HepG2 (cell line): ENCODE measurements around the gene TIMM13. TPM values are rescaled to one million over a fixed set of nuclear protein-coding genes. Genes with fewer than 3 reads are reported as not detected.

ENCODE experiments used
- ATF7-NPFF ChIP-seq: sonication (generic); formaldehyde crosslinking; IDR thresholded peaks from 2 replicates; pipeline ENCODE4 v1.8.1; 2023; ENCODE audit warnings: mild to moderate bottlenecking, low read depth, missing genetic modification reagents, moderate library complexity
- CHD4 ChIP-seq: fragments of 200-600 bp; sonication (generic); IDR thresholded peaks from 2 replicates; pipeline ENCODE4 v1.7.0; 2017; ENCODE audit warnings: mild to moderate bottlenecking, low read length, borderline replicate concordance
- CREB1 ChIP-seq, 2 experiments: fragments of 450-650 bp in 1 of 2; IDR thresholded peaks; 2 replicates each; pipeline ENCODE4 v1.6.1; 2016 to 2017; ENCODE audit warnings: control low read depth in 1 of 2, mild to moderate bottlenecking in 1 of 2, missing compliant biosample characterization in 1 of 2, missing genetic modification characterization in 1 of 2
- FOXK1 ChIP-seq: sonication (generic); formaldehyde crosslinking; IDR thresholded peaks from 2 replicates; pipeline ENCODE4 v1.4.0; 2020; ENCODE audit warnings: low read depth, missing genetic modification reagents, borderline replicate concordance
- GTF3A ChIP-seq: sonication (generic); formaldehyde crosslinking; conservative IDR thresholded peaks from 2 replicates; pipeline ENCODE4 v1.4.0; 2020; ENCODE audit warnings: mild to moderate bottlenecking, missing genetic modification reagents
- LCORL ChIP-seq, 2 experiments: fragments of 450-650 bp in 1 of 2; sonication (generic) in 1 of 2; formaldehyde crosslinking in 1 of 2; IDR thresholded peaks; 2 replicates each; pipeline versions ENCODE4 v1.5.0 to v1.6.1; 2017 to 2020; ENCODE audit warnings: antibody characterized with exemption in 1 of 2, missing genetic modification reagents in 1 of 2
- PLRG1 ChIP-seq: fragments of 450-650 bp; conservative IDR thresholded peaks from 2 replicates; pipeline ENCODE4 v1.6.1; 2016
- SALL1 ChIP-seq: sonication (generic); formaldehyde crosslinking; IDR thresholded peaks from 2 replicates; pipeline ENCODE4 v1.8.0; 2022; ENCODE audit warnings: mild to moderate bottlenecking, missing genetic modification reagents
- SP5 ChIP-seq: IDR thresholded peaks from 2 replicates; pipeline ENCODE4 v1.6.1; 2016; ENCODE audit warnings: low read depth, borderline replicate concordance
- ZNF451 ChIP-seq: sonication (generic); formaldehyde crosslinking; IDR thresholded peaks from 2 replicates; pipeline ENCODE4 v1.5.0; 2020; ENCODE audit warnings: mild to moderate bottlenecking, missing genetic modification reagents
- ZNF547 ChIP-seq: sonication (generic); formaldehyde crosslinking; IDR thresholded peaks from 2 replicates; pipeline ENCODE4 v1.5.1; 2020; ENCODE audit warnings: mild to moderate bottlenecking, missing genetic modification reagents
- ZNF605 ChIP-seq: sonication (generic); formaldehyde crosslinking; IDR thresholded peaks from 2 replicates; pipeline ENCODE4 v1.8.0; 2022; ENCODE audit warnings: mild to moderate bottlenecking, missing genetic modification reagents
- ZNF75D ChIP-seq: sonication (generic); formaldehyde crosslinking; IDR thresholded peaks from 2 replicates; pipeline ENCODE4 v1.8.1; 2023; ENCODE audit warnings: missing genetic modification reagents, mild to moderate bottlenecking, borderline replicate concordance
- polyA plus RNA-seq, 8 experiments: library from polyadenylated mRNA; depleted of rRNA in 3 of 8; stranded (reverse) in 7 of 8; unstranded in 1 of 8; fragments of >200 nt; fragmentation: Illumina TruSeq in 4 of 8; extraction: Trizol in 4 of 8; gene quantifications; 2 replicates each; pipeline versions ENCODE4 v1.2.1 to v1.2.3, GENCODE V29; 2011 to 2016; ENCODE audit warnings: low read depth in 4 of 8, missing spikeins in 1 of 8, mixed read lengths in 1 of 8; ENCODE audit not compliant: insufficient read depth in 1 of 8
- total RNA-seq, 5 experiments: library from RNA; depleted of rRNA; stranded (reverse); fragments of >200 nt; fragmentation: Illumina TruSeq; extraction: Trizol; gene quantifications; 2 replicates each; pipeline ENCODE4 v1.2.3, GENCODE V29; 2016; ENCODE audit warnings: low read depth in 1 of 5
- TF ChIP-seq, protein P1 (sequence below): sonication (generic); formaldehyde crosslinking; IDR thresholded peaks from 2 replicates; pipeline ENCODE4 v1.9.0; 2021; ENCODE audit warnings: missing genetic modification reagents, mild to moderate bottlenecking, borderline replicate concordance
- TF ChIP-seq, protein P2 (sequence below): sonication (generic); formaldehyde crosslinking; IDR thresholded peaks from 2 replicates; pipeline ENCODE4 v1.8.0; 2022; ENCODE audit warnings: low read depth, missing genetic modification reagents
- TF ChIP-seq, protein P3 (sequence below): sonication (generic); formaldehyde crosslinking; IDR thresholded peaks from 2 replicates; pipeline ENCODE4 v1.9.0; 2021; ENCODE audit warnings: missing genetic modification reagents, borderline replicate concordance
- TF ChIP-seq, protein P4 (sequence below): sonication (generic); formaldehyde crosslinking; IDR thresholded peaks from 2 replicates; pipeline ENCODE4 v1.5.0; 2020; ENCODE audit warnings: missing genetic modification reagents
- TF ChIP-seq, protein P5 (sequence below): sonication (generic); formaldehyde crosslinking; IDR thresholded peaks from 2 replicates; pipeline ENCODE4 v1.9.0; 2021; ENCODE audit warnings: missing genetic modification reagents, borderline replicate concordance

Gene TIMM13
- total and polyA plus RNA-seq, 2 of the 13 experiments (the other 11 are each of a cell fraction or from before 2014, with no cell fraction given): 48.4 to 108 TPM

DNA sequence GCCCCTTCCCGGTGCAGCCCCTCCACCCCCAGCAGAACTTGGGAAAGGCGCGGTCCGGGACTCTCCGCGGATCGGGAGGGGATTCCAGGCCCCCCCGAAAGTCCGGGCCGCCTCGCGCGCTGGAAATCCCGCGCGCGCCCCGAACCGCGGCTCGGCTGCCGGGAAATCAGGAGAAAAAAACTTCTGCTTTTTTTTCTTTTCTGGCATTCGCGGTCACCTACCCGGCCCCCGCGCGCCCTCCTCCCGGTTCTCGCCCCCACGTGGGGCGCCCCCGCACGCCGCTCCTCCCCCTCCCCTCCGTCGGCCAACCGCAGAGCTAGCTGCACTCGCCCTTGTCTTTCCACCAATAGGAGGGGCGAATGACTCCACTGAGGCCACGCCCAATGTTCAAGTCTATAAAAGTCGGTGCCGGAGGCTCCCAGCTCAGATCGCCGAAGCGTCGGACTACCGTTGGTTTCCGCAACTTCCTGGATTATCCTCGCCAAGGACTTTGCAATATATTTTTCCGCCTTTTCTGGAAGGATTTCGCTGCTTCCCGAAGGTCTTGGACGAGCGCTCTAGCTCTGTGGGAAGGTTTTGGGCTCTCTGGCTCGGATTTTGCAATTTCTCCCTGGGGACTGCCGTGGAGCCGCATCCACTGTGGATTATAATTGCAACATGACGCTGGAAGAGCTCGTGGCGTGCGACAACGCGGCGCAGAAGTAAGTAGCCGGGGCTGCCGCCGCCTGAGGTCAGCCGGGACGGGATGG is 48.5 kb upstream of the TIMM13 start, which contains the start of gene GADD45B (continued):
- TF ChIP-seq, protein P1, sequence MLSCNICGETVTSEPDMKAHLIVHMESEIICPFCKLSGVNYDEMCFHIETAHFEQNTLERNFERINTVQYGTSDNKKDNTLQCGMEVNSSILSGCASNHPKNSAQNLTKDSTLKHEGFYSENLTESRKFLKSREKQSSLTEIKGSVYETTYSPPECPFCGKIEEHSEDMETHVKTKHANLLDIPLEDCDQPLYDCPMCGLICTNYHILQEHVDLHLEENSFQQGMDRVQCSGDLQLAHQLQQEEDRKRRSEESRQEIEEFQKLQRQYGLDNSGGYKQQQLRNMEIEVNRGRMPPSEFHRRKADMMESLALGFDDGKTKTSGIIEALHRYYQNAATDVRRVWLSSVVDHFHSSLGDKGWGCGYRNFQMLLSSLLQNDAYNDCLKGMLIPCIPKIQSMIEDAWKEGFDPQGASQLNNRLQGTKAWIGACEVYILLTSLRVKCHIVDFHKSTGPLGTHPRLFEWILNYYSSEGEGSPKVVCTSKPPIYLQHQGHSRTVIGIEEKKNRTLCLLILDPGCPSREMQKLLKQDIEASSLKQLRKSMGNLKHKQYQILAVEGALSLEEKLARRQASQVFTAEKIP (CRISPR knock-in tag): no peak
- TF ChIP-seq ZNF75D (CRISPR knock-in tag) (no peak), LCORL (IDR thresholded peaks at IDR 0.05) (no peak), LCORL (CRISPR knock-in tag; IDR thresholded peaks at IDR 0.05) (peak; percentile 26; the same call in 1 of the 2 replicates), ZNF605 (CRISPR knock-in tag) (peak; percentile 87), FOXK1 (CRISPR knock-in tag) (peak; percentile 76; the same call in 1 of the 2 replicates), PLRG1 (no peak), CHD4 (peak; percentile 52; the same call in 1 of the 2 replicates), SALL1 (CRISPR knock-in tag) (peak; percentile 75), CREB1 (IDR thresholded peaks at IDR 0.05) (peak; percentile 66), CREB1 (CRISPR knock-in tag; IDR thresholded peaks at IDR 0.05) (peak; percentile 68; the same call in 1 of the 2 replicates), ATF7-NPFF (CRISPR knock-in tag) (peak; percentile 60), ZNF547 (no peak; the same call in 1 of the 2 replicates), GTF3A (no peak), ZNF451 (CRISPR knock-in tag) (no peak), SP5 (CRISPR knock-in tag) (peak; percentile 36; the same call in 1 of the 2 replicates)
- TF ChIP-seq, protein P2, sequence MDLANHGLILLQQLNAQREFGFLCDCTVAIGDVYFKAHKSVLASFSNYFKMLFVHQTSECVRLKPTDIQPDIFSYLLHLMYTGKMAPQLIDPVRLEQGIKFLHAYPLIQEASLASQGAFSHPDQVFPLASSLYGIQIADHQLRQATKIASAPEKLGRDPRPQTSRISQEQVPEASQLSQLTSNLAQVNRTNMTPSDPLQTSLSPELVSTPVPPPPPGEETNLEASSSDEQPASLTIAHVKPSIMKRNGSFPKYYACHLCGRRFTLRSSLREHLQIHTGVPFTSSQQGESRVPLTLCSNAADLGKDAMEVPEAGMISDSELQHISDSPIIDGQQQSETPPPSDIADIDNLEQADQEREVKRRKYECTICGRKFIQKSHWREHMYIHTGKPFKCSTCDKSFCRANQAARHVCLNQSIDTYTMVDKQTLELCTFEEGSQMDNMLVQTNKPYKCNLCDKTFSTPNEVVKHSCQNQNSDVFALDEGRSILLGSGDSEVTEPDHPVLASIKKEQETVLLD (CRISPR knock-in tag): no peak
- TF ChIP-seq, protein P3, sequence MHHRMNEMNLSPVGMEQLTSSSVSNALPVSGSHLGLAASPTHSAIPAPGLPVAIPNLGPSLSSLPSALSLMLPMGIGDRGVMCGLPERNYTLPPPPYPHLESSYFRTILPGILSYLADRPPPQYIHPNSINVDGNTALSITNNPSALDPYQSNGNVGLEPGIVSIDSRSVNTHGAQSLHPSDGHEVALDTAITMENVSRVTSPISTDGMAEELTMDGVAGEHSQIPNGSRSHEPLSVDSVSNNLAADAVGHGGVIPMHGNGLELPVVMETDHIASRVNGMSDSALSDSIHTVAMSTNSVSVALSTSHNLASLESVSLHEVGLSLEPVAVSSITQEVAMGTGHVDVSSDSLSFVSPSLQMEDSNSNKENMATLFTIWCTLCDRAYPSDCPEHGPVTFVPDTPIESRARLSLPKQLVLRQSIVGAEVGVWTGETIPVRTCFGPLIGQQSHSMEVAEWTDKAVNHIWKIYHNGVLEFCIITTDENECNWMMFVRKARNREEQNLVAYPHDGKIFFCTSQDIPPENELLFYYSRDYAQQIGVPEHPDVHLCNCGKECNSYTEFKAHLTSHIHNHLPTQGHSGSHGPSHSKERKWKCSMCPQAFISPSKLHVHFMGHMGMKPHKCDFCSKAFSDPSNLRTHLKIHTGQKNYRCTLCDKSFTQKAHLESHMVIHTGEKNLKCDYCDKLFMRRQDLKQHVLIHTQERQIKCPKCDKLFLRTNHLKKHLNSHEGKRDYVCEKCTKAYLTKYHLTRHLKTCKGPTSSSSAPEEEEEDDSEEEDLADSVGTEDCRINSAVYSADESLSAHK (CRISPR knock-in tag): 0 out of 2 replicates have a peak, but pooled peaks have one; percentile 59
- TF ChIP-seq, protein P4, sequence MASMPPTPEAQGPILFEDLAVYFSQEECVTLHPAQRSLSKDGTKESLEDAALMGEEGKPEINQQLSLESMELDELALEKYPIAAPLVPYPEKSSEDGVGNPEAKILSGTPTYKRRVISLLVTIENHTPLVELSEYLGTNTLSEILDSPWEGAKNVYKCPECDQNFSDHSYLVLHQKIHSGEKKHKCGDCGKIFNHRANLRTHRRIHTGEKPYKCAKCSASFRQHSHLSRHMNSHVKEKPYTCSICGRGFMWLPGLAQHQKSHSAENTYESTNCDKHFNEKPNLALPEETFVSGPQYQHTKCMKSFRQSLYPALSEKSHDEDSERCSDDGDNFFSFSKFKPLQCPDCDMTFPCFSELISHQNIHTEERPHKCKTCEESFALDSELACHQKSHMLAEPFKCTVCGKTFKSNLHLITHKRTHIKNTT: no peak
- TF ChIP-seq, protein P5, sequence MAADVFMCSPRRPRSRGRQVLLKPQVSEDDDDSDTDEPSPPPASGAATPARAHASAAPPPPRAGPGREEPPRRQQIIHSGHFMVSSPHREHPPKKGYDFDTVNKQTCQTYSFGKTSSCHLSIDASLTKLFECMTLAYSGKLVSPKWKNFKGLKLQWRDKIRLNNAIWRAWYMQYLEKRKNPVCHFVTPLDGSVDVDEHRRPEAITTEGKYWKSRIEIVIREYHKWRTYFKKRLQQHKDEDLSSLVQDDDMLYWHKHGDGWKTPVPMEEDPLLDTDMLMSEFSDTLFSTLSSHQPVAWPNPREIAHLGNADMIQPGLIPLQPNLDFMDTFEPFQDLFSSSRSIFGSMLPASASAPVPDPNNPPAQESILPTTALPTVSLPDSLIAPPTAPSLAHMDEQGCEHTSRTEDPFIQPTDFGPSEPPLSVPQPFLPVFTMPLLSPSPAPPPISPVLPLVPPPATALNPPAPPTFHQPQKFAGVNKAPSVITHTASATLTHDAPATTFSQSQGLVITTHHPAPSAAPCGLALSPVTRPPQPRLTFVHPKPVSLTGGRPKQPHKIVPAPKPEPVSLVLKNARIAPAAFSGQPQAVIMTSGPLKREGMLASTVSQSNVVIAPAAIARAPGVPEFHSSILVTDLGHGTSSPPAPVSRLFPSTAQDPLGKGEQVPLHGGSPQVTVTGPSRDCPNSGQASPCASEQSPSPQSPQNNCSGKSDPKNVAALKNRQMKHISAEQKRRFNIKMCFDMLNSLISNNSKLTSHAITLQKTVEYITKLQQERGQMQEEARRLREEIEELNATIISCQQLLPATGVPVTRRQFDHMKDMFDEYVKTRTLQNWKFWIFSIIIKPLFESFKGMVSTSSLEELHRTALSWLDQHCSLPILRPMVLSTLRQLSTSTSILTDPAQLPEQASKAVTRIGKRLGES (CRISPR knock-in tag): no peak
